Measurements from ENCODE around the gene CDH20. TPM values are rescaled to one million over a fixed set of nuclear protein-coding genes. Genes with fewer than 3 reads are reported as not detected.

CDH20 gene
- polyA plus RNA-seq (2011; rRNA removed) (0.02 TPM in 1 of 2 replicates, not detected in the other), polyA minus RNA-seq (2011; rRNA and poly(A)+ RNA removed) (0.10 TPM in 1 of 2 replicates, not detected in the other)

DNA sequence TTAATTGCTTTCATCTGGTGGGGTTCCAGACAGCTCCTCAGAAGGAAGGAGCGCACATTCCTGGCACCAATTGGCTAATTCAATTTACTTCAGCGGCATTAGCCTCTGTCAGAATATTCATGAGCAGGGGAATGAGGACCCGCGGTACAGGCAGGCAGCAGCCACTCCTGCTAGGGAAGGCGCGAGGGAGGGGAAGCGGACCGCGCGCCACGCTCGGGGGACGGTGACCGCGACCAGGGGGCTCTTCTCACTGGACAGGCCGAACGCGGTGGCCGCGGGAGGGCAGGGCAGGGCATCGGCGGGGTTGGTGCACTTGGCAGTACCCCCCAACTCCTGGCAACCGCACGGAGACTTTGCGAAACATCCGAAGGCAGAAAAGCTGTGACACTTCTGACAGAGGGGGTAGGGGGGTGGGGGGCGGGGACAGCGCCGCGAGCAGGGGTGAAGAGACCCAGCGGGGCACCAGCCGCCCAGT lies at the start of gene CDH20:
CDH20 (plus strand) TSS at position 160 of the 475 bp plus-strand sequence.
- TF ChIP-seq, protein P1, sequence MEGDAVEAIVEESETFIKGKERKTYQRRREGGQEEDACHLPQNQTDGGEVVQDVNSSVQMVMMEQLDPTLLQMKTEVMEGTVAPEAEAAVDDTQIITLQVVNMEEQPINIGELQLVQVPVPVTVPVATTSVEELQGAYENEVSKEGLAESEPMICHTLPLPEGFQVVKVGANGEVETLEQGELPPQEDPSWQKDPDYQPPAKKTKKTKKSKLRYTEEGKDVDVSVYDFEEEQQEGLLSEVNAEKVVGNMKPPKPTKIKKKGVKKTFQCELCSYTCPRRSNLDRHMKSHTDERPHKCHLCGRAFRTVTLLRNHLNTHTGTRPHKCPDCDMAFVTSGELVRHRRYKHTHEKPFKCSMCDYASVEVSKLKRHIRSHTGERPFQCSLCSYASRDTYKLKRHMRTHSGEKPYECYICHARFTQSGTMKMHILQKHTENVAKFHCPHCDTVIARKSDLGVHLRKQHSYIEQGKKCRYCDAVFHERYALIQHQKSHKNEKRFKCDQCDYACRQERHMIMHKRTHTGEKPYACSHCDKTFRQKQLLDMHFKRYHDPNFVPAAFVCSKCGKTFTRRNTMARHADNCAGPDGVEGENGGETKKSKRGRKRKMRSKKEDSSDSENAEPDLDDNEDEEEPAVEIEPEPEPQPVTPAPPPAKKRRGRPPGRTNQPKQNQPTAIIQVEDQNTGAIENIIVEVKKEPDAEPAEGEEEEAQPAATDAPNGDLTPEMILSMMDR (IDR thresholded peaks at IDR 0.05; ENCODE audit: insufficient read depth, low read depth, low read length) = no peak
- peak within 1 kb of the TSS; percentile 23 for H3K4me3 ChIP-seq (ENCODE audit: low read depth, low read length)
- POLR2A ChIA-PET = no interaction called here
- H3K27me3 ChIP-seq (ENCODE audit: control insufficient read depth, insufficient read depth, low read length) = peaks cover 20% of the 10 kb centered on the region
- DNase-seq (ENCODE audit: low read depth) = no peak
- no peaks in the 10 kb centered on the region for H3K36me3 ChIP-seq (ENCODE audit: control insufficient read depth, insufficient read depth, low read length)
- CTCF ChIA-PET = interaction anchor here (2.2 kb wide), 1 partner anchor 11 kb away, joined by 10 read pairs; no protein-coding TSS in a partner anchor

DNA sequence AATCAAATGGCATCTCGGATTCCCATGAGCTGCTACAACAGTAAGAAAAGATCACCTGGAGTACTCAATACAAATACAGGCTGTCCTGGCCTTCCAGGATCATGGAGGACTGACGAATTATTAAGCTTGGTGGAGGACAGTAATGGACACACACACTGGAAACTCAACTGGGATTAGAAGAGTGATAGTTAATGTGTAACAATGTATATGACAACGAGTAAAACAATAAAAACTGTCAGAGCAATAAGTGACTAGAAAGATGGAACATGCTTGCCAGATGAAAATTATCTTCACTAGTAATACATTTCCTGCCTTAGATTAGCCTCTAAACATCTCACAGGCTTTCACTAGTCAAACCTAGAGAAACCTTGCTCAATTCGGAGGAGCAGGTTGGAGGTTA lies 49.2 kb upstream of the CDH20 start:
- Histone ChIP-seq H3K27me3 (ENCODE audit: control insufficient read depth, insufficient read depth, low read length) (no peaks in the 10 kb centered on the region), H3K4me3 (ENCODE audit: low read depth, low read length) (no peak overlapping the region), H3K36me3 (ENCODE audit: control insufficient read depth, insufficient read depth, low read length) (no peaks in the 10 kb centered on the region)
- ChIA-PET POLR2A (no interaction called here), CTCF (no interaction called here)
- TF ChIP-seq, protein P1 (IDR thresholded peaks at IDR 0.05; ENCODE audit: insufficient read depth, low read depth, low read length) = no peak
- DNase-seq (ENCODE audit: low read depth) = no peak

DNA sequence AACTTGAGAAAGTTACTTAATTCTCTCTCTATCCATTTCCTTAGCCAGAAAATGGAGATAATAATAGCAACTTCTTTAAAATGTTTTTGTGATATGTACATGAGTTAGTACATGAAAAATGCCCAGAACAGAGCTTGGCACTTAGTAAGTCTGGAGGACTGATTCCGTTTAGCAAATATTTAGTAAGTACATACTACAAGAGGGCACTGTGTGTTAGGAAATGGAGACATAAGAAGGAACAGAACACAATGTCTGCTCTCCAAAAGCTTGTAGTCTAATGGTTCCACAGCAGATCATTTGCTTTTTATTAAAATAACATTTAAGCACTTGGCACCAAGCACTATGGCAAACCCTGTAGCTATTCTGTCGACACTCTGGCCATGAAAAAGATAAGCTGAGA lies 47.5 kb upstream of the CDH20 start:
- H3K4me3 ChIP-seq (ENCODE audit: low read depth, low read length) = no peak overlapping the region
- no peaks in the 10 kb centered on the region for H3K36me3 ChIP-seq (ENCODE audit: control insufficient read depth, insufficient read depth, low read length)
- no peak for DNase-seq (ENCODE audit: low read depth)
- CTCF ChIA-PET = no interaction called here
- TF ChIP-seq, protein P1 (IDR thresholded peaks at IDR 0.05; ENCODE audit: insufficient read depth, low read depth, low read length) = no peak
- POLR2A ChIA-PET = no interaction called here
- H3K27me3 ChIP-seq (ENCODE audit: control insufficient read depth, insufficient read depth, low read length) = no peaks in the 10 kb centered on the region

DNA sequence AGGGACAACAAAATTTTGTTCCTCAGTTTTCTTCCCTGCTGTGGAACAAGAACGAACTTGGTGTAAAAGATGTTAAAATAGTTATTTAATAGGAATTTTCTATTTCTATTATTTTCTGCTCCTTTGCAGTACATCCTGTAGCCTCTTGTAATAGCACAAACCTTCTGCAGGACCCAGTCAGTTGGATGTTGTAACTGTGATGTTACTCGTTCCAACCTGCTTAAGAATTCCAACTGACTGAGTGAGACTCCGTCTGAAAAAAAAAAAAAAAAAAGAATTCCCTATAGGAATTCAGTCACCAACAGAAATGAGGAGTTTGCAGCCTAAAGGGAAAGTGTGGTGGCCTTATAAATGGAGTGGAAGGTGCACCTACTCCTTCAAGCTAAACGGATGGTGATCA lies 46.4 kb upstream of the CDH20 start:
- no peaks in the 10 kb centered on the region for H3K27me3 ChIP-seq (ENCODE audit: control insufficient read depth, insufficient read depth, low read length)
- POLR2A ChIA-PET = no interaction called here
- CTCF ChIA-PET = no interaction called here
- TF ChIP-seq, protein P1 (IDR thresholded peaks at IDR 0.05; ENCODE audit: insufficient read depth, low read depth, low read length) = no peak
- no peak for DNase-seq (ENCODE audit: low read depth)
- H3K36me3 ChIP-seq (ENCODE audit: control insufficient read depth, insufficient read depth, low read length) = no peaks in the 10 kb centered on the region
- H3K4me3 ChIP-seq (ENCODE audit: low read depth, low read length) = no peak overlapping the region

DNA sequence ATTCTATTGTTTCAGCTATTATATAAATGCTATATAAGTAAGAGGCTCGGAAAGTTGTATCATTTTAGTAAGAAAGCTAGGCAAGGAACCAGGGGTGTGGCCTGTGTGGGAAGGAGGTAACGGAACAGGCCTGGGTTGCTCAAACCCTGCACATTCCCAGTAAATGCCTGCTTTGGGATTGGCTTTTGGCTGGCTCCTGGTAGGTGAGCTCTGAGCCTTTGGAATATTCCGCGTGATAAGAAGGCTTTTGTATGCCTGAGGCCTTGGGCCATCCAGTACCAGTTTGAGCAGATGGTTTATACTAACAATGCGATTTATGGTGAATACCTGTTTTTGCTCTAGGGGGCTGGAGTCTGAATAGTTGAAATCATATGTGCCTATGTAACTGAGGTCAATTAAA lies 42.6 kb upstream of the CDH20 start:
- DNase-seq (ENCODE audit: low read depth) = no peak
- ChIA-PET POLR2A (no interaction called here), CTCF (no interaction called here)
- Histone ChIP-seq H3K4me3 (ENCODE audit: low read depth, low read length) (no peak overlapping the region), H3K36me3 (ENCODE audit: control insufficient read depth, insufficient read depth, low read length) (no peaks in the 10 kb centered on the region), H3K27me3 (ENCODE audit: control insufficient read depth, insufficient read depth, low read length) (no peaks in the 10 kb centered on the region)
- TF ChIP-seq, protein P1 (IDR thresholded peaks at IDR 0.05; ENCODE audit: insufficient read depth, low read depth, low read length) = no peak
